CD14-positive monocyte (primary cell): ENCODE data around the gene SDE2. TPM values are rescaled to one million over a fixed set of nuclear protein-coding genes. Genes with fewer than 3 reads are reported as not detected.

Experiments used
- DNase-seq, 3 donors: peaks; one replicate each; pipeline ENCODE4 v3.0.0-alpha.2; 2011 to 2022
- H2AFZ ChIP-seq: 2 replicates; pipeline ENCODE4 v1.6.0; 2012; ENCODE audit warnings: mild to moderate bottlenecking, low read depth, low read length, inconsistent platforms; ENCODE audit not compliant: insufficient read depth, poor library complexity, severe bottlenecking
- H3K27ac ChIP-seq, 2 donors: 1 replicate in 1 of 2; 2 replicates in 1 of 2; pipeline ENCODE4 v1.5.1; 2012 to 2013; ENCODE audit warnings: low read length in 2 of 2, control low read depth in 1 of 2, inconsistent platforms in 1 of 2, low read depth in 1 of 2, mild to moderate bottlenecking in 1 of 2
- H3K27me3 ChIP-seq, 2 donors: one replicate each; pipeline versions ENCODE4 v1.6.0 to v1.6.1; 2011 to 2013; ENCODE audit warnings: low read length in 2 of 2; ENCODE audit not compliant: control insufficient read depth in 2 of 2, insufficient read depth in 2 of 2
- H3K36me3 ChIP-seq, 2 donors: replicated peaks in 1 of 2; 1 replicate in 1 of 2; 2 replicates in 1 of 2; pipeline versions ENCODE4 v1.5.1 to v1.6.1; 2012 to 2013; ENCODE audit warnings: low read length in 2 of 2, control low read depth in 1 of 2, inconsistent platforms in 1 of 2, mild to moderate bottlenecking in 1 of 2; ENCODE audit not compliant: insufficient read depth in 2 of 2, control insufficient read depth in 1 of 2
- H3K4me1 ChIP-seq, 2 donors: 1 replicate in 1 of 2; 2 replicates in 1 of 2; pipeline versions ENCODE4 v1.5.1 to v1.6.1; 2012 to 2013; ENCODE audit warnings: low read length in 2 of 2, control low read depth in 1 of 2, inconsistent platforms in 1 of 2, mild to moderate bottlenecking in 1 of 2, moderate library complexity in 1 of 2; ENCODE audit not compliant: insufficient read depth in 2 of 2, control insufficient read depth in 1 of 2
- H3K4me2 ChIP-seq: replicated peaks from 2 replicates; pipeline ENCODE3; 2012; ENCODE audit warnings: low read length, moderate library complexity, mild to moderate bottlenecking; ENCODE audit not compliant: poor library complexity, severe bottlenecking; ENCODE audit errors: extremely low read depth
- H3K4me3 ChIP-seq, 3 experiments: fragments of 200-600 bp in 1 of 3; sonication (generic) in 1 of 3; replicated peaks in 1 of 3; 1 replicate in 2 of 3; 2 replicates in 1 of 3; pipeline ENCODE4 v1.5.1; 2011 to 2013; ENCODE audit warnings: low read length in 3 of 3, mild to moderate bottlenecking in 3 of 3, control low read depth in 2 of 3, low read depth in 2 of 3, inconsistent platforms in 1 of 3, moderate library complexity in 1 of 3
- H3K79me2 ChIP-seq: 2 replicates; pipeline ENCODE4 v1.6.0; 2012; ENCODE audit warnings: mild to moderate bottlenecking, control low read depth, inconsistent platforms, low read length, moderate library complexity; ENCODE audit not compliant: insufficient read depth
- H3K9ac ChIP-seq: 2 replicates; pipeline ENCODE4 v1.6.0; 2017; ENCODE audit warnings: low read length, mild to moderate bottlenecking; ENCODE audit not compliant: insufficient read depth, poor library complexity, severe bottlenecking
- H3K9me3 ChIP-seq, 2 donors: replicated peaks in 1 of 2; 1 replicate in 1 of 2; 2 replicates in 1 of 2; pipeline versions ENCODE4 v1.5.1 to v1.6.1; 2012 to 2013; ENCODE audit warnings: low read length in 2 of 2, control low read depth in 1 of 2; ENCODE audit not compliant: control insufficient read depth in 1 of 2, insufficient read depth in 1 of 2
- H4K20me1 ChIP-seq: 2 replicates; pipeline ENCODE4 v1.6.0; 2012; ENCODE audit warnings: mild to moderate bottlenecking, low read length, control low read depth, moderate library complexity; ENCODE audit not compliant: insufficient read depth
- H3K27ac Mint-ChIP-seq, 7 donors: one replicate each; pipeline ENCODE4 v1.8.0; 2020; ENCODE audit warnings: mild to moderate bottlenecking in 7 of 7, mixed read lengths in 7 of 7, moderate library complexity in 6 of 7, inconsistent platforms in 2 of 7
- H3K27me3 Mint-ChIP-seq, 3 donors: one replicate each; pipeline ENCODE4 v1.8.0; 2021 to 2022; ENCODE audit warnings: low read depth in 3 of 3, mild to moderate bottlenecking in 3 of 3, mixed read lengths in 3 of 3, moderate library complexity in 3 of 3, inconsistent platforms in 1 of 3
- H3K36me3 Mint-ChIP-seq, 2 donors: one replicate each; pipeline ENCODE4 v1.8.0; 2020; ENCODE audit warnings: mixed read lengths in 2 of 2, inconsistent platforms in 1 of 2, mild to moderate bottlenecking in 1 of 2
- H3K4me1 Mint-ChIP-seq: one replicate; pipeline ENCODE4 v1.8.0; 2020; ENCODE audit warnings: mild to moderate bottlenecking, mixed read lengths
- H3K4me3 Mint-ChIP-seq, 2 donors: one replicate each; pipeline ENCODE4 v1.8.0; 2020; ENCODE audit warnings: mild to moderate bottlenecking in 2 of 2, mixed read lengths in 2 of 2, moderate library complexity in 1 of 2
- H3K9me3 Mint-ChIP-seq, 7 donors: one replicate each; pipeline ENCODE4 v1.8.0; 2020 to 2022; ENCODE audit warnings: mixed read lengths in 7 of 7, mild to moderate bottlenecking in 6 of 7, moderate library complexity in 6 of 7, inconsistent platforms in 2 of 7
- CTCF ChIP-seq: fragments of 200-600 bp; IDR thresholded peaks from one replicate; pipeline ENCODE4 v1.8.0; 2022; ENCODE audit warnings: antibody characterized with exemption, mild to moderate bottlenecking
- WGBS: methylation state at CpG from one replicate; pipeline ENCODE4 v1.1.5; 2013; ENCODE audit warnings: missing lambda C conversion rate; ENCODE audit not compliant: insufficient coverage; 5-methylcytosine and 5-hydroxymethylcytosine counted together
- intact Hi-C, 2 donors: fragments of 100-400 bp; cut with micrococcal nuclease; formaldehyde crosslinking; loops; one replicate each; pipeline versions ENCODE4 v1.15.0 to v1.15.1; 2023
- polyA plus RNA-seq, 3 donors: library from polyadenylated mRNA; depleted of rRNA in 1 of 3; unstranded in 2 of 3; stranded (reverse) in 1 of 3; fragments of 300-500 nt in 2 of 3; fragments of >200 nt in 1 of 3; fragmentation: Illumina TruSeq in 2 of 3; gene quantifications; 1 replicate in 2 of 3; 2 replicates in 1 of 3; pipeline ENCODE4 v1.2.3, GENCODE V29; 2012 to 2021

SDE2 gene
- polyA plus RNA-seq, 3 donors, result 6.8 to 18.0 (median 8.4) TPM

GRCh38 chr1:226044514-226045101 is 45.5 kb upstream of the SDE2 start:
- Histone ChIP-seq H3K27ac (peak overlapping the region in 1 of 2 donors; percentile 90), H3K9ac (no peak overlapping the region), H3K9me3 (peaks cover 0 to 9% of the 10 kb centered on the region in 2 donors), H3K79me2 (no peaks in the 10 kb centered on the region), H3K36me3 (no peaks in the 10 kb centered on the region), H3K4me2 (no peak overlapping the region), H3K4me1 (peaks cover 50 to 72% of the 10 kb centered on the region in 2 donors), H3K27me3 (no peaks in the 10 kb centered on the region), H4K20me1 (no peaks in the 10 kb centered on the region), H3K4me3 (no peak overlapping the region), H2AFZ (no peak overlapping the region)
- 96% methylated on average over 2 of the region's 4 CpGs for WGBS
- Mint-ChIP-seq H3K9me3 (peaks cover 6 to 11% (median 7%) of the 10 kb centered on the region in 7 donors), H3K4me1 (peaks cover 61% of the 10 kb centered on the region), H3K4me3 (no peak overlapping the region), H3K36me3 (peaks cover 6 to 10% of the 10 kb centered on the region in 2 donors), H3K27ac (peak overlapping the region; percentile 94 to 99 (median 96)), H3K27me3 (peaks cover 0 to 3% (median 0%) of the 10 kb centered on the region in 3 donors)
- no peak for DNase-seq
- no peak for TF ChIP-seq CTCF
- intact Hi-C loops, result no loop called here

GRCh38 chr1:226041419-226041818 is 42.3 kb upstream of the SDE2 start:
- peaks cover 46 to 62% of the 10 kb centered on the region in 2 donors for H3K4me1 ChIP-seq
- Mint-ChIP-seq H3K9me3 (peaks cover 6 to 11% (median 7%) of the 10 kb centered on the region in 7 donors), H3K4me3 (no peak overlapping the region), H3K36me3 (peaks cover 3 to 11% of the 10 kb centered on the region in 2 donors), H3K27me3 (peaks cover 0 to 3% (median 0%) of the 10 kb centered on the region in 3 donors), H3K27ac (peak overlapping the region; percentile 94 to 99 (median 96)), H3K4me1 (peaks cover 56% of the 10 kb centered on the region)
- H3K27ac ChIP-seq, result peak overlapping the region; percentile 90
- H3K9me3 ChIP-seq, result peaks cover 0 to 9% of the 10 kb centered on the region in 2 donors
- DNase-seq, result no peak
- H3K27me3 ChIP-seq, result no peaks in the 10 kb centered on the region
- H3K4me3 ChIP-seq, result no peak overlapping the region
- no peaks in the 10 kb centered on the region for H3K79me2 ChIP-seq
- no peaks in the 10 kb centered on the region for H4K20me1 ChIP-seq
- H2AFZ ChIP-seq, result no peak overlapping the region
- intact Hi-C loops, result no loop called here
- H3K4me2 ChIP-seq, result no peak overlapping the region
- no peak for TF ChIP-seq CTCF
- H3K36me3 ChIP-seq, result no peaks in the 10 kb centered on the region
- WGBS, result 71% methylated on average over 1 of the region's 1 CpG
- no peak overlapping the region for H3K9ac ChIP-seq
